Uterus (tissue), 2 donors: ENCODE measurements around the gene KLHDC8B.

Source experiments
- POLR2A ChIP-seq, 2 donors: fragments of 450-650 bp; IDR thresholded peaks; one replicate each; pipeline ENCODE4 v1.6.1; 2016; ENCODE audit warnings: antibody characterized with exemption in 2 of 2, mild to moderate bottlenecking in 1 of 2, moderate library complexity in 1 of 2
- TF ChIP-seq, protein P1 (sequence below), 4 experiments: fragments of 200-600 bp in 2 of 4; fragments of 450-650 bp in 2 of 4; sonication (generic) in 2 of 4; IDR thresholded peaks; one replicate each; pipeline ENCODE4 v1.5.1; 2016 to 2019; ENCODE audit warnings: antibody characterized with exemption in 4 of 4, mild to moderate bottlenecking in 2 of 4, moderate library complexity in 1 of 4

GRCh38 chr3:49132073-49132436 lies 39.3 kb upstream of the KLHDC8B start:
- TF ChIP-seq, protein P1, sequence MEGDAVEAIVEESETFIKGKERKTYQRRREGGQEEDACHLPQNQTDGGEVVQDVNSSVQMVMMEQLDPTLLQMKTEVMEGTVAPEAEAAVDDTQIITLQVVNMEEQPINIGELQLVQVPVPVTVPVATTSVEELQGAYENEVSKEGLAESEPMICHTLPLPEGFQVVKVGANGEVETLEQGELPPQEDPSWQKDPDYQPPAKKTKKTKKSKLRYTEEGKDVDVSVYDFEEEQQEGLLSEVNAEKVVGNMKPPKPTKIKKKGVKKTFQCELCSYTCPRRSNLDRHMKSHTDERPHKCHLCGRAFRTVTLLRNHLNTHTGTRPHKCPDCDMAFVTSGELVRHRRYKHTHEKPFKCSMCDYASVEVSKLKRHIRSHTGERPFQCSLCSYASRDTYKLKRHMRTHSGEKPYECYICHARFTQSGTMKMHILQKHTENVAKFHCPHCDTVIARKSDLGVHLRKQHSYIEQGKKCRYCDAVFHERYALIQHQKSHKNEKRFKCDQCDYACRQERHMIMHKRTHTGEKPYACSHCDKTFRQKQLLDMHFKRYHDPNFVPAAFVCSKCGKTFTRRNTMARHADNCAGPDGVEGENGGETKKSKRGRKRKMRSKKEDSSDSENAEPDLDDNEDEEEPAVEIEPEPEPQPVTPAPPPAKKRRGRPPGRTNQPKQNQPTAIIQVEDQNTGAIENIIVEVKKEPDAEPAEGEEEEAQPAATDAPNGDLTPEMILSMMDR (IDR thresholded peaks at IDR 0.05) = no peak
- no peak for TF ChIP-seq POLR2A (IDR thresholded peaks at IDR 0.05)
